IMR-90 (cell line): Measurements from ENCODE around the gene WNT7B. TPM values are rescaled to one million over a fixed set of nuclear protein-coding genes. Genes with fewer than 3 reads are reported as not detected.
A peak's percentile ranks its signal among the peaks of the same experiment; 100 is the strongest.

ENCODE experiments used
- ATAC-seq: fragments of 200-7000 bp; cut with Tn5 transposase; 2 replicates; pipeline ENCODE4 v1.9.1; 2020; ENCODE audit warnings: low read depth, mild to moderate bottlenecking, moderate library complexity
- BruUV-seq: library from RNA; stranded (reverse); fragments of 400-500 nt; replicated peaks from 2 replicates; lab custom pipeline; 2021; lab: Mats Ljungman, UMichigan
- CTCF ChIA-PET: fragments of 300-600 bp; formaldehyde crosslinking; extraction: SDS; loops from one replicate; lab custom pipeline; 2021; ENCODE audit warnings: antibody characterized with exemption; lab: Yijun Ruan, JAX
- POLR2A ChIA-PET: fragments of 300-600 bp; sonication (Branson Sonifier 250); formaldehyde crosslinking; loops from one replicate; lab custom pipeline; 2022; ENCODE audit warnings: antibody characterized with exemption; ENCODE audit not compliant: unreplicated experiment; lab: Charles Lee
- DNase-seq: peaks from one replicate; pipeline ENCODE4 v3.0.0; 2013
- H2AFZ ChIP-seq: replicated peaks from 2 replicates; pipeline ENCODE3; 2013; ENCODE audit warnings: low read length, mild to moderate bottlenecking; ENCODE audit not compliant: poor library complexity
- H2AK5ac ChIP-seq: 2 replicates; pipeline ENCODE4 v1.6.1; 2013; ENCODE audit warnings: low read depth, low read length, inconsistent platforms
- H2AK9ac ChIP-seq: replicated peaks from 2 replicates; pipeline ENCODE3; 2013; ENCODE audit warnings: mild to moderate bottlenecking, low read depth, low read length, moderate library complexity; ENCODE audit not compliant: poor library complexity
- H2BK120ac ChIP-seq: 2 replicates; pipeline ENCODE4 v1.6.1; 2013; ENCODE audit warnings: low read depth, low read length, inconsistent platforms
- H2BK15ac ChIP-seq: 3 replicates; pipeline ENCODE4 v1.6.1; 2013; ENCODE audit warnings: low read depth, low read length, inconsistent platforms
- H2BK20ac ChIP-seq: 2 replicates; pipeline ENCODE4 v1.6.1; 2013; ENCODE audit warnings: low read depth, mild to moderate bottlenecking, inconsistent platforms, low read length, moderate library complexity
- H2BK5ac ChIP-seq: 2 replicates; pipeline ENCODE4 v1.6.1; 2013; ENCODE audit warnings: mild to moderate bottlenecking, low read depth, low read length, inconsistent platforms; ENCODE audit not compliant: poor library complexity, severe bottlenecking
- H3K14ac ChIP-seq: replicated peaks from 2 replicates; pipeline ENCODE4 v1.6.1; 2013; ENCODE audit warnings: low read depth, low read length, inconsistent platforms
- H3K18ac ChIP-seq: 2 replicates; pipeline ENCODE4 v1.6.1; 2013; ENCODE audit warnings: low read depth, low read length, control low read depth
- H3K23ac ChIP-seq: 2 replicates; pipeline ENCODE4 v1.6.1; 2013; ENCODE audit warnings: low read depth, low read length, inconsistent platforms
- H3K27ac ChIP-seq: 2 replicates; pipeline ENCODE4 v1.5.1; 2013; ENCODE audit warnings: mild to moderate bottlenecking, control low read depth, low read length; ENCODE audit not compliant: insufficient read depth
- H3K27me3 ChIP-seq: 2 replicates; pipeline ENCODE4 v1.6.1; 2013; ENCODE audit warnings: low read length; ENCODE audit not compliant: control insufficient read depth, insufficient read depth
- H3K36me3 ChIP-seq: 2 replicates; pipeline ENCODE4 v1.6.1; 2013; ENCODE audit warnings: low read length, mixed read lengths; ENCODE audit not compliant: control insufficient read depth, insufficient read depth
- H3K4ac ChIP-seq: 2 replicates; pipeline ENCODE4 v1.6.1; 2013; ENCODE audit warnings: low read depth, low read length, inconsistent platforms
- H3K4me1 ChIP-seq: 2 replicates; pipeline ENCODE4 v1.6.1; 2013; ENCODE audit warnings: low read length, mixed read lengths; ENCODE audit not compliant: control insufficient read depth, insufficient read depth
- H3K4me2 ChIP-seq: 2 replicates; pipeline ENCODE4 v1.6.1; 2013; ENCODE audit warnings: low read depth, mild to moderate bottlenecking, control low read depth, low read length, moderate library complexity
- H3K4me3 ChIP-seq: 2 replicates; pipeline ENCODE4 v1.5.1; 2013; ENCODE audit warnings: low read depth, mild to moderate bottlenecking, control low read depth, low read length, moderate library complexity; ENCODE audit not compliant: insufficient read depth
- H3K56ac ChIP-seq: 2 replicates; pipeline ENCODE4 v1.6.1; 2013; ENCODE audit warnings: low read length, inconsistent platforms; ENCODE audit not compliant: insufficient read depth; ENCODE audit errors: extremely low read depth
- H3K79me1 ChIP-seq, 2 experiments: 2 replicates each; pipeline ENCODE4 v1.6.1; 2013; ENCODE audit warnings: low read length in 2 of 2, inconsistent platforms in 1 of 2, low read depth in 1 of 2
- H3K9ac ChIP-seq: 2 replicates; pipeline ENCODE4 v1.6.1; 2013; ENCODE audit warnings: low read depth, low read length, control low read depth
- H3K9me1 ChIP-seq: 2 replicates; pipeline ENCODE4 v1.6.1; 2013; ENCODE audit warnings: low read length, inconsistent platforms; ENCODE audit not compliant: insufficient read depth
- H3K9me3 ChIP-seq: 2 replicates; pipeline ENCODE4 v1.6.1; 2013; ENCODE audit warnings: low read length; ENCODE audit not compliant: control insufficient read depth, insufficient read depth
- H4K20me1 ChIP-seq: 2 replicates; pipeline ENCODE4 v1.6.1; 2013; ENCODE audit warnings: low read length, inconsistent platforms; ENCODE audit not compliant: insufficient read depth
- H4K5ac ChIP-seq: 2 replicates; pipeline ENCODE4 v1.6.1; 2013; ENCODE audit warnings: mild to moderate bottlenecking, low read depth, low read length, control low read depth
- H4K8ac ChIP-seq, 2 experiments: 2 replicates each; pipeline ENCODE4 v1.6.1; 2013; ENCODE audit warnings: low read depth in 2 of 2, low read length in 2 of 2, control low read depth in 1 of 2, inconsistent platforms in 1 of 2
- H4K91ac ChIP-seq: 2 replicates; pipeline ENCODE4 v1.6.1; 2013; ENCODE audit warnings: low read depth, low read length, inconsistent platforms; ENCODE audit not compliant: insufficient read depth
- FOS ChIP-seq: fragments of 150-350 bp; IDR thresholded peaks from 2 replicates; pipeline ENCODE4 v1.6.1; 2016; ENCODE audit warnings: low read depth, low read length
- SMC3 ChIP-seq: fragments of 150-350 bp; IDR thresholded peaks from 2 replicates; pipeline ENCODE4 v1.6.1; 2016; ENCODE audit warnings: low read depth, mild to moderate bottlenecking, antibody characterized with exemption, low read length, moderate library complexity
- WGBS, 2 experiments: methylation state at CpG; one replicate each; pipeline versions ENCODE4 v1.1.5 to v1.1.7; 2013; ENCODE audit warnings: missing lambda C conversion rate in 2 of 2; ENCODE audit not compliant: insufficient read length in 1 of 2; ENCODE audit errors: extremely low coverage in 2 of 2; 5-methylcytosine and 5-hydroxymethylcytosine counted together
- dilution Hi-C: fragments of 300-500 bp; cut with HindIII; formaldehyde crosslinking; loops from one replicate; pipeline ENCODE4 v1.14.3; 2018; ENCODE audit warnings: low sequenced_read_pairs; ENCODE audit not compliant: unreplicated experiment
- in situ Hi-C: fragments of 300-500 bp; cut with MboI; formaldehyde crosslinking; loops from 3 replicates; pipeline ENCODE4 v1.14.3; 2019; ENCODE audit warnings: low sequenced_read_pairs, inconsistent platforms, mixed read lengths
- intact Hi-C: fragments of 100-400 bp; cut with micrococcal nuclease; formaldehyde crosslinking; loops from 2 replicates; pipeline ENCODE4 v1.10.0; 2022
- polyA plus RNA-seq, 3 experiments: library from polyadenylated mRNA; depleted of rRNA; stranded (reverse); fragments of >200 nt; gene quantifications; 2 replicates each; pipeline ENCODE4 v1.2.3, GENCODE V29; 2012; ENCODE audit warnings: low replicate concordance in 1 of 3
- total RNA-seq: library from RNA; depleted of rRNA; stranded (reverse); fragments of >200 nt; gene quantifications from 2 replicates; pipeline ENCODE4 v1.2.3, GENCODE V29; 2012

Gene WNT7B
- total and polyA plus RNA-seq, 2 of the 4 experiments (the other 2 are of a cell fraction), result under 0.01 to 0.15 TPM

GRCh38 chr22:45893516-45893915 is 83.4 kb downstream of the WNT7B start:
- Histone ChIP-seq H3K9me1 (no peaks in the 10 kb centered on the region), H3K9ac (no peak overlapping the region), H4K5ac (no peak overlapping the region), H3K23ac (no peak overlapping the region), H2AK9ac (no peak overlapping the region), H3K4ac (no peak overlapping the region), H3K79me1 (no peaks in the 10 kb centered on the region), H2BK20ac (no peak overlapping the region), H3K4me3 (no peak overlapping the region), H3K18ac (no peak overlapping the region), H2BK120ac (no peak overlapping the region), H2AFZ (no peak overlapping the region), H3K14ac (no peak overlapping the region), H3K36me3 (no peaks in the 10 kb centered on the region), H4K20me1 (no peaks in the 10 kb centered on the region), H4K91ac (no peak overlapping the region), H3K4me1 (peaks cover 10% of the 10 kb centered on the region), H3K27ac (no peak overlapping the region), H4K8ac (no peak overlapping the region), H3K56ac (no peak overlapping the region), H3K27me3 (peaks cover 32% of the 10 kb centered on the region), H3K9me3 (no peaks in the 10 kb centered on the region), H2BK5ac (no peak overlapping the region), H2BK15ac (no peak overlapping the region), H2AK5ac (no peak overlapping the region), H3K4me2 (no peak overlapping the region; the same call in 1 of the 2 replicates)
- CTCF ChIA-PET, result interaction anchor here (1.1 kb wide), 1 partner anchor 18 kb away, joined by 3 read pairs; no protein-coding TSS in a partner anchor
- BruUV-seq, result no TSS peak
- peak; percentile 72 for DNase-seq
- intact Hi-C loops (no loop called here), dilution Hi-C loops (no loop called here), in situ Hi-C loops (no loop called here)
- WGBS, 2 experiments, result 52% methylated on average over 3 of the region's 9 CpGs; no CpG with 5 or more reads in 1 of the 2 experiments
- TF ChIP-seq SMC3 (no peak), FOS (peak; percentile 21; the same call in 1 of the 2 replicates)
- ATAC-seq, result peak; percentile 37; the same call in 1 of the 2 replicates
- POLR2A ChIA-PET, result no interaction called here
